ENCODE measurements around the gene IL1F10.

Gene IL1F10

GRCh38 chr2:113067681-113068080, at the start of gene IL1F10:
Gene IL1F10 (plus strand): TSS chr2:113067970. CDS start chr2:113072739, 4,769 bp downstream.
- DNase-seq, result no peak

- DNase-seq, result no peak
These were observed 49.3 kb upstream of the IL1F10 start for GRCh38 chr2:113018509-113018908.

GRCh38 chr2:113021312-113021711, 46.5 kb upstream of the IL1F10 start:
- no peak for DNase-seq

- no peak for DNase-seq
These were observed 43.0 kb upstream of the IL1F10 start for GRCh38 chr2:113024764-113025163.

GRCh38 chr2:113025737-113026136, 42.0 kb upstream of the IL1F10 start:
- no peak for DNase-seq

GRCh38 chr2:113027691-113028090, 40.1 kb upstream of the IL1F10 start:
- no peak for DNase-seq

GRCh38 chr2:113028112-113028511, 39.7 kb upstream of the IL1F10 start:
- no peak for DNase-seq

GRCh38 chr2:113032737-113033136, 35.0 kb upstream of the IL1F10 start:
- no peak for DNase-seq

GRCh38 chr2:113034016-113034415, 33.8 kb upstream of the IL1F10 start:
- no peak for DNase-seq

GRCh38 chr2:113036763-113037162, 31.0 kb upstream of the IL1F10 start:
- DNase-seq, result no peak

GRCh38 chr2:113038291-113038690, 29.5 kb upstream of the IL1F10 start:
- no peak for DNase-seq

GRCh38 chr2:113039158-113039557, 28.6 kb upstream of the IL1F10 start:
- DNase-seq, result no peak

GRCh38 chr2:113039719-113040118, 28.1 kb upstream of the IL1F10 start:
- no peak for DNase-seq

GRCh38 chr2:113041871-113042270, 25.9 kb upstream of the IL1F10 start:
- DNase-seq, result no peak

GRCh38 chr2:113046465-113046864, 21.3 kb upstream of the IL1F10 start:
- DNase-seq, result no peak

- DNase-seq, result no peak
These were observed 16.6 kb upstream of the IL1F10 start for GRCh38 chr2:113050921-113051895.

GRCh38 chr2:113052396-113052917, 15.3 kb upstream of the IL1F10 start, which contains the start of gene IL36B:
Gene IL36B (minus strand): TSS chr2:113052867.
- no peak for DNase-seq

- DNase-seq, result no peak
These were observed 14.1 kb upstream of the IL1F10 start for GRCh38 chr2:113053666-113054065.

- no peak for DNase-seq
These were observed 13.7 kb upstream of the IL1F10 start for GRCh38 chr2:113054066-113054465.

- no peak for DNase-seq
These were observed 11.2 kb upstream of the IL1F10 start for GRCh38 chr2:113056521-113056920.

GRCh38 chr2:113057117-113057516, 10.7 kb upstream of the IL1F10 start:
- no peak for DNase-seq

GRCh38 chr2:113058411-113058994, 9.3 kb upstream of the IL1F10 start:
- no peak for DNase-seq

GRCh38 chr2:113058998-113059960, 8.5 kb upstream of the IL1F10 start, which contains the start of gene IL36RN:
Gene IL36RN (plus strand): TSS chr2:113059198. CDS start chr2:113059439, 241 bp downstream.
- DNase-seq, result no peak

All from DMS153 (cell line).